Spleen (tissue), 11 donors: Measurements from ENCODE around the gene KCNS1. TPM values are rescaled to one million over a fixed set of nuclear protein-coding genes. Genes with fewer than 3 reads are reported as not detected.

Source experiments
- DNase-seq: peaks from one replicate; pipeline ENCODE4 v3.0.0-alpha.2; 2020
- H3K27ac ChIP-seq, 8 donors: fragments of 200-600 bp; sonication (generic) in 7 of 8; 1 replicate in 4 of 8; 2 replicates in 4 of 8; pipeline versions ENCODE4 v1.5.0 to v1.8.0; 2016 to 2021; ENCODE audit warnings: inconsistent platforms in 4 of 8, mild to moderate bottlenecking in 4 of 8, moderate library complexity in 1 of 8
- H3K27me3 ChIP-seq, 7 donors: fragments of 200-600 bp; sonication (generic) in 6 of 7; replicated peaks in 1 of 7; 1 replicate in 4 of 7; 2 replicates in 3 of 7; pipeline versions ENCODE4 v1.5.0 to v1.8.0; 2016 to 2021; ENCODE audit warnings: inconsistent platforms in 3 of 7, mild to moderate bottlenecking in 1 of 7
- H3K36me3 ChIP-seq, 6 donors: fragments of 200-600 bp; sonication (generic) in 5 of 6; 1 replicate in 4 of 6; 2 replicates in 2 of 6; pipeline versions ENCODE4 v1.5.0 to v1.8.0; 2016 to 2021; ENCODE audit warnings: inconsistent platforms in 2 of 6
- H3K4me1 ChIP-seq, 6 donors: fragments of 200-600 bp; sonication (generic) in 5 of 6; 1 replicate in 3 of 6; 2 replicates in 3 of 6; pipeline versions ENCODE4 v1.5.0 to v1.8.0; 2016 to 2021; ENCODE audit warnings: inconsistent platforms in 3 of 6
- H3K4me3 ChIP-seq, 8 donors: fragments of 200-600 bp; sonication (generic) in 7 of 8; 1 replicate in 4 of 8; 2 replicates in 4 of 8; pipeline versions ENCODE4 v1.5.0 to v1.8.0; 2016 to 2021; ENCODE audit warnings: inconsistent platforms in 4 of 8, mild to moderate bottlenecking in 4 of 8, moderate library complexity in 2 of 8
- H3K9me3 ChIP-seq, 8 donors: fragments of 200-600 bp; sonication (generic) in 7 of 8; 1 replicate in 4 of 8; 2 replicates in 4 of 8; pipeline versions ENCODE4 v1.5.0 to v1.8.0; 2016 to 2021; ENCODE audit warnings: inconsistent platforms in 4 of 8
- POLR2A ChIP-seq, 3 donors: fragments of 450-650 bp; IDR thresholded peaks; one replicate each; pipeline ENCODE4 v1.5.1; 2017; ENCODE audit warnings: antibody characterized with exemption in 3 of 3, mild to moderate bottlenecking in 1 of 3
- POLR2AphosphoS5 ChIP-seq, 3 donors: sonication (generic); formaldehyde crosslinking; IDR thresholded peaks; one replicate each; pipeline ENCODE4 v1.5.1; 2017; ENCODE audit warnings: antibody characterized with exemption in 3 of 3
- WGBS, 5 donors: extraction: QIAGEN DNeasy Blood & Tissue Kit in 3 of 5; methylation state at CpG; one replicate each; pipeline versions ENCODE4 v1.1.5 to v1.1.7; 2013 to 2018; 5-methylcytosine and 5-hydroxymethylcytosine counted together
- intact Hi-C: fragments of 100-400 bp; cut with DNase I; formaldehyde crosslinking; loops from one replicate; pipeline ENCODE4 v1.15.0; 2023; ENCODE audit warnings: low total_unique reads
- polyA plus RNA-seq, 3 donors: library from polyadenylated mRNA; stranded (reverse); fragments of 200-250 nt; gene quantifications; one replicate each; pipeline ENCODE4 v1.2.1, GENCODE V29; 2013
- total RNA-seq, 7 donors: library from RNA; depleted of rRNA in 3 of 7; stranded (reverse); fragments of >200 nt in 3 of 7; fragmentation: NEBNext Ultra II Directional in 4 of 7; extraction: Animal tissue kit (Norgen Biotek cat#: 25700) in 4 of 7; gene quantifications; one replicate each; pipeline versions ENCODE4 v1.1.0 to v1.2.1, GENCODE V29; 2016 to 2021
- TF ChIP-seq, protein P1 (sequence below), 11 experiments: fragments of 200-600 bp in 7 of 11; fragments of 450-650 bp in 4 of 11; sonication (generic) in 4 of 11; IDR thresholded peaks in 8 of 11; conservative IDR thresholded peaks in 3 of 11; 1 replicate in 7 of 11; 2 replicates in 4 of 11; pipeline versions ENCODE4 v1.4.0 to v1.8.0; 2016 to 2021; ENCODE audit warnings: antibody characterized with exemption in 11 of 11, inconsistent platforms in 4 of 11, mild to moderate bottlenecking in 1 of 11
- donor health status: healthy with polysubstance abuse.
- donor health status: DM: no; HTN: no; CAD: no; lungs with moderate emphysema.
- donor health status: DM: no; HTN: no; CAD: no.
- donor health status: Bipolar disorder and iron deficiency.
- donor health status: healthy.
- donor health status: DM: no; HTN: no; CAD: no.
- donor health status: DM: yes; HTN: yes; CAD: no.

KCNS1 gene
- total and polyA plus RNA-seq, 10 donors: 0.05 to 0.06 TPM; not detected in 8

GRCh38 chr20:45138561-45139300 lies 37.8 kb upstream of the KCNS1 start:
- 37 to 48% (median 40%) methylated on average over 20 of the region's 20 CpGs for WGBS, 5 donors
- no peaks in the 10 kb centered on the region for H3K36me3 ChIP-seq
- DNase-seq: peak; percentile 91
- H3K4me1 ChIP-seq: peaks cover 0 to 4% (median 0%) of the 10 kb centered on the region in 6 donors
- intact Hi-C loops: no loop called here
- peaks cover 0 to 23% (median 0%) of the 10 kb centered on the region in 7 donors for H3K27me3 ChIP-seq
- H3K27ac ChIP-seq: no peak overlapping the region
- no peak overlapping the region for H3K4me3 ChIP-seq
- H3K9me3 ChIP-seq: peaks cover 0 to 4% (median 0%) of the 10 kb centered on the region in 8 donors
- TF ChIP-seq, protein P1, sequence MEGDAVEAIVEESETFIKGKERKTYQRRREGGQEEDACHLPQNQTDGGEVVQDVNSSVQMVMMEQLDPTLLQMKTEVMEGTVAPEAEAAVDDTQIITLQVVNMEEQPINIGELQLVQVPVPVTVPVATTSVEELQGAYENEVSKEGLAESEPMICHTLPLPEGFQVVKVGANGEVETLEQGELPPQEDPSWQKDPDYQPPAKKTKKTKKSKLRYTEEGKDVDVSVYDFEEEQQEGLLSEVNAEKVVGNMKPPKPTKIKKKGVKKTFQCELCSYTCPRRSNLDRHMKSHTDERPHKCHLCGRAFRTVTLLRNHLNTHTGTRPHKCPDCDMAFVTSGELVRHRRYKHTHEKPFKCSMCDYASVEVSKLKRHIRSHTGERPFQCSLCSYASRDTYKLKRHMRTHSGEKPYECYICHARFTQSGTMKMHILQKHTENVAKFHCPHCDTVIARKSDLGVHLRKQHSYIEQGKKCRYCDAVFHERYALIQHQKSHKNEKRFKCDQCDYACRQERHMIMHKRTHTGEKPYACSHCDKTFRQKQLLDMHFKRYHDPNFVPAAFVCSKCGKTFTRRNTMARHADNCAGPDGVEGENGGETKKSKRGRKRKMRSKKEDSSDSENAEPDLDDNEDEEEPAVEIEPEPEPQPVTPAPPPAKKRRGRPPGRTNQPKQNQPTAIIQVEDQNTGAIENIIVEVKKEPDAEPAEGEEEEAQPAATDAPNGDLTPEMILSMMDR (IDR thresholded peaks at IDR 0.05 in 8 of 11, conservative IDR thresholded peaks at IDR 0.05 in 3 of 11): peak in 8 of 11 experiments; percentile 22 to 76 (median 57)
- no peak for TF ChIP-seq POLR2A (IDR thresholded peaks at IDR 0.05)
- TF ChIP-seq POLR2AphosphoS5 (IDR thresholded peaks at IDR 0.05): no peak

DNA sequence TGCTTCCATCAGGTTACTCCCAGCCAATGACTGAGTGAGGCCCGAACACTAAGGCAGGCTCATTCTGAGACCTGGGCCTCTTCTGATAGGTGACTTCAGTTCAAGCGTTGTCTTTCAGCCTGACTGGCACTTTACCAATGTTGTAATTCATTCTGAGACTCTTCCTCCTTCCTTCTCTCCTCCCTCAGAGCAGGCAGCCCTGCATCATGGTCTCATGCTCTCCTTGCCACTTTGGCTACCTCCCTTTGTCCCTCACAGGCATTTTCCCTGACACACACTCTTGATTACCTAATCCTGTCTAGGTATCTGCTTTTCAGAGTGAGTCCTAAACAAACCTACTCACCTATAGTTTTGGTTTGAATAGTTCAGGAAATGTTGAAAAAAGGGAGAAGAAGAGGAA lies 36.0 kb upstream of the KCNS1 start:
- Histone ChIP-seq H3K36me3 (no peaks in the 10 kb centered on the region), H3K4me1 (peaks cover 0 to 4% (median 0%) of the 10 kb centered on the region in 6 donors), H3K27me3 (peaks cover 0 to 32% (median 0%) of the 10 kb centered on the region in 7 donors), H3K9me3 (peaks cover 0 to 4% (median 0%) of the 10 kb centered on the region in 8 donors), H3K4me3 (no peak overlapping the region), H3K27ac (no peak overlapping the region)
- intact Hi-C loops: no loop called here
- WGBS, 5 donors: 67 to 89% (median 72%) methylated on average over 1 to 2 of the region's 2 CpGs
- TF ChIP-seq POLR2A (IDR thresholded peaks at IDR 0.05) (no peak), POLR2AphosphoS5 (IDR thresholded peaks at IDR 0.05) (no peak)
- no peak for DNase-seq

DNA sequence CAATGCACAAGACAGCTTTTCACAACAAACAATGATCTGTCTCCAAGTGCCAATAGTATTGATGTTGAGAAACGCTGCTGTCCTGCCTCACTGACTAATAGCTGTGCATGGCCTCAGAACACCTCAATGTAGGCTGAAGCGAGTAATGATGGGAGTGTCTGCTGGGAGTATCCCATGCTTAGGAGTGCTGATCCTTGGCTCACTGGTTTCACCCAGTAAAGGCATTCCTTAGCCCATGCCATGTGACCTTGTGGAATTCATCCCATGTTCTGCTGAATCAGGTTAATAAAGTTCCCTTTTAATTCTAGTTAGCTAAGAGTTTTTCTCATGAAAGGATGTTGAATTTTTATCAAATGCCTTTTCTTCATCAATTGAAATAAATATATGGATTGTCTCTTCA lies 27.2 kb upstream of the KCNS1 start:
- 71 to 78% (median 76%) methylated on average over 2 of the region's 2 CpGs for WGBS, 5 donors
- no peak overlapping the region for H3K4me3 ChIP-seq
- no peak for DNase-seq
- no peak for TF ChIP-seq POLR2A (IDR thresholded peaks at IDR 0.05)
- TF ChIP-seq, protein P1 (IDR thresholded peaks at IDR 0.05 in 8 of 11, conservative IDR thresholded peaks at IDR 0.05 in 3 of 11): no peak
- TF ChIP-seq POLR2AphosphoS5 (IDR thresholded peaks at IDR 0.05): no peak
- no peaks in the 10 kb centered on the region for H3K4me1 ChIP-seq
- intact Hi-C loops: no loop called here
- H3K27ac ChIP-seq: no peak overlapping the region
- H3K9me3 ChIP-seq: no peaks in the 10 kb centered on the region
- H3K36me3 ChIP-seq: no peaks in the 10 kb centered on the region
- peaks cover 0 to 71% (median 7%) of the 10 kb centered on the region in 7 donors for H3K27me3 ChIP-seq

- 82 to 88% (median 85%) methylated on average over 6 of the region's 6 CpGs for WGBS, 5 donors
Measured at GRCh38 chr20:45124365-45124764, 23.4 kb upstream of the KCNS1 start, which contains the start of gene WFDC12. Gene WFDC12 (minus strand): TSS chr20:45124465. CDS start chr20:45124447, 18 bp downstream.

More at GRCh38 chr20:45124365-45124764, 23.4 kb upstream of the KCNS1 start, which contains the start of gene WFDC12:
- TF ChIP-seq, protein P1 (IDR thresholded peaks at IDR 0.05 in 8 of 11, conservative IDR thresholded peaks at IDR 0.05 in 3 of 11): no peak
- no peak for TF ChIP-seq POLR2AphosphoS5 (IDR thresholded peaks at IDR 0.05)
- no peak for TF ChIP-seq POLR2A (IDR thresholded peaks at IDR 0.05)
- intact Hi-C loops: no loop called here
- Histone ChIP-seq H3K27ac (no peak within 1 kb of the TSS), H3K36me3 (no peaks in the 10 kb centered on the region), H3K4me1 (no peaks in the 10 kb centered on the region), H3K4me3 (no peak within 1 kb of the TSS), H3K27me3 (peaks cover 0 to 44% (median 7%) of the 10 kb centered on the region in 7 donors), H3K9me3 (no peaks in the 10 kb centered on the region)
- DNase-seq: no peak
